NCI-H2107 (cell line): ENCODE data around the gene TANC2.

Experiments
- DNase-seq: peaks from one replicate; lab custom pipeline; 2025; lab: John Stamatoyannopoulos, UW

TANC2 gene

DNA sequence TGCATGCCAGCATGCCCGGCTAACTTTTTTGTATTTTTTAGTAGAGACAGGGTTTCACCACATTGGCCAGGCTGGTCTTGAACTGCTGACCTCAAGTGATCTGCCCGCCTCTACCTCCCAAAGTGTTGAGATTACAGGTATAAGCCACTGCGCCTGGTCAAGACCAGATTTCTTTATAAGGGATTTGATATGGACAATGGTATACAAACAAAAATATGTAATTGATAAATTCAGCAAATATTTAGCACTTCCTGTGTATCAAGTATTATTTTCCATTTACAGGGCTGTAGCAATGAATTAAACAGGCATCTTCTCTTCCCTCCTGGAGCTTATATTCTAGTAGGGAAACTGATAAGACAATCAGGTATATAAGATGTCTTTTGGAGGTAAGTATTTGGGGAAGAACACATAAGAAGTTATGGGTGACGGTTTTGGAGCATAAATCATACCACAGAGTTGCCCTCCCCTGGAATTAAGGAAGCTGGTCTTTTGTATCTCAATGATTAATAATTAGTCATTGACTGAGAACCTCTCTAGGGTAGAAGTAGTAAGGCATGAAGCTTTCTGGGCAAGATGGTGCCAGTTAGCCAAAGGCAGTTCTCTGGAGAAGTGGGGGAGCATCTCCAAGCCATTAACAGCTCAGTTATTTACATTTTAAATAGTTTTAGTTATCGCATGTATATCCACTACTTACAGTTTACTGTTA is 35.8 kb downstream of the TANC2 start:
- no peak for DNase-seq

DNA sequence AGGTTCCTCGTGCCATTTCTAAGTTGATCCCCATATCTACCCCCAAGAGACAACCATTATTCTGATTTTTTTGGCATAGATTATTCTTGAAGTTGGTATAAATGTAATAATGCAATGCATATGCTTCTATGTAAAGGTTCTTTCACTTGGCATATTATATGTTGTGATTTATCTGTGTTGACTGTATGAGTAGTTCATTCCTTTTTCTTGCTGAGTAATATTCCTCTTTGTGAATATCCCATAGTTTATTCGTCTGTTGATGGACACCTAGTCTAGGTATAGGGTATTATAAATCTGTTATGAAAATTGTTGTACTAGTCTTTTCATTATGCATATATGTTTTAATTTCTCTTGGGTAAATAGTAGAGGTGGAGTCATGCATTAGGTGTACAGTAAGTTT is 36.6 kb downstream of the TANC2 start:
- no peak for DNase-seq

DNA sequence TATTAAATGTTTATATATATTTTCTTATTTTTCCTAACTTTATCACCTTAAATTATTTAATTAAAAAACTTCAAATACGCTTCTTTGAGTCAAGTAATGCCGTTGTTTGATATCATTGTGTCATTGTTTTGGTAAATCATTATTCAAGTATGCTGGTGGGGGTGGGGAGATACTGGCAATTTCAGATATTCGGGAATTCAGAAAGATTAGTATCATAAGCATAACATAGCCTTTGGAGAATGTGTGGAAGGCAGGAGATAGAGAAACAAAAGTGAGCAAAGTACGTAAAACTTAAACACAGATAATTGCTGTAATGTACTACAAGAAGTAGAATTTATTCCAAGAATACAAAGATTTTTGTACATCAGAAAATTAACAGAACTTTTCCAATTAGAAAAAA is 49.8 kb downstream of the TANC2 start:
- no peak for DNase-seq
